HG03066 (cell line): Measurements from ENCODE around the gene C2orf76.

Experiments used
- ATAC-seq: cut with Tn5 transposase; IDR thresholded peaks from one replicate; pipeline ENCODE4 v1.9.1; 2021; ENCODE audit warnings: low read depth; ENCODE audit not compliant: unreplicated experiment

The C2orf76 gene

GRCh38 chr2:119267604-119268003 lies 99.0 kb downstream of the C2orf76 start:
- no peak for ATAC-seq

- ATAC-seq, result no peak
These were observed 100.5 kb downstream of the C2orf76 start for GRCh38 chr2:119266091-119266589.

DNA sequence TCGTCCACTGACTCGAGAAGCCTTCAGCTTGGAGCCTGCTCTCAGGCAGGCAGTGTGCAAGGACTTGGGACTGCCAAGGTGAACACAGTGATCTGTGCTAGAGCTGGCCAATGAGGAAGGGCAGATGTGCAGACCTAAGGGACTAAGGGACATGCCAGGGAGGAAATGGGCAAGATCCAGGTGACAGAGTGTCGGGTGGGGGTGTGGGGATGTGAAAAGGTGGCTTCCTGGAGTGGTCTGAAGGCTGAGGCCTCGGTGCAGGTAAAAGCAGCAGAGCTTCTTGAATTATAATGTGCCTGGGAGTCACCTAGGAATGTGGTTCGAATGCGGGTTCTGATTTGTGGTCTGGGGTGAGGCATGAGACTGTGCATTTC lies 101.0 kb downstream of the C2orf76 start:
- ATAC-seq, result peak; percentile 10

DNA sequence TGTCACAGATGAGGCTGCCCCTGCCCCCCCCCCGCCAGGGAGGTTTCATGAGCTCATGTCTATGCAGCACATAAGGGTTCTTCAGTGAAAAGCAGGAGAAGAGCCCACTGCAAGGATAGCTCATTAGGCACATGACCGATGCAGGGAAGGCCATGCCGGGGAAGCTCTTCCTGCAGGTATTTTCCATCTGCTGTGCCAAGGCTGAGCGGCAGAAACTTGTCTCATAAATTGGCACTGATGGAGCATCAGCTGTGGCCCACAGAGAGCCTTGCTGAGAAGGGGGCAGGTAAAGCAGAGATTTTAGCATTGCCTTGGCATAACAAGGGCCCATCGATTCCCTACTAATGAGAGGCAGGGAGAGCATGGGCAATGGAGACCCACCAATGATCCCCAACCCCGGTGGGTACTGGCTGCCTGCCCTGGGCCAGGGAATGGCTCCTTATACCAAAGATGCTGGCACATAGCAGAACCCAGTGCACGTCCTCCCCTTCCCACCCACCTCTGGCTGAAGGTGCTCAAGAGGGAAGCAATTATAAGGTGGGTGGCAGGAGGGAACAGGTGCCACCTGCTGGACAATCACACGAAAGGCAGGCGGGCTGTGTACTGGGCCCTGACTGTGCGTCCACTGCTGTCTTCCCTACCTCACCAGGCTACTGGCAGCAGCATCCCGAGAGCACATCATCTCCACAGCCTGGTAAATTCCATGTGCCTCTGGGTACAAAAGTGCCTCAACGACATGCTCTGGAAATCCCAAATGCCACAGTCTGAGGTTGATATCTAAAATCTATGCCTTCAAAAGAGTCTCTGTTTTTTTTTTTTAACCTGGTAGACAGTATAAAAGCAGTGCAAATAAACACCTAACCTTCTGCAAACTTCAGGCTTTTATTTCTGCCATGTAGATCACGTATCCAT lies 101.6 kb downstream of the C2orf76 start:
- peak; percentile 97 for ATAC-seq

DNA sequence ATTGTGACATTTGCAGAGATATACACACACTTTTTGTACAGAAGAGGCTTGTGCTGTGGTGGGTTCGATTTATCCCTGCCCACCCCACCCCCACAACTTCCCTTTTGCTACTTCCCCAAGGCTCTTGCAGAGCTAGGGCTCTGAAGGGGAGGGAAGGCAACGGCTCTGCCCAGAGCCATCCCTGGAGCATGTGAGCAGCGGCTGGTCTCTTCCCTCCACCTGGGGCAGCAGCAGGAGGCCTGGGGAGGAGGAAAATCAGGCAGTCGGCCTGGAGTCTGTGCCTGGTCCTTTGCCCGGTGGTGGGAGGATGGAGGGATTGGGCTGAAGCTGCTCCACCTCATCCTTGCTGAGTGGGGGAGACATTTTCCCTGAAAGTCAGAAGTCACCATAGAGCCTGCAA lies 103.0 kb downstream of the C2orf76 start:
- no peak for ATAC-seq

- no peak for ATAC-seq
These were observed 103.6 kb downstream of the C2orf76 start for GRCh38 chr2:119263025-119263424.

DNA sequence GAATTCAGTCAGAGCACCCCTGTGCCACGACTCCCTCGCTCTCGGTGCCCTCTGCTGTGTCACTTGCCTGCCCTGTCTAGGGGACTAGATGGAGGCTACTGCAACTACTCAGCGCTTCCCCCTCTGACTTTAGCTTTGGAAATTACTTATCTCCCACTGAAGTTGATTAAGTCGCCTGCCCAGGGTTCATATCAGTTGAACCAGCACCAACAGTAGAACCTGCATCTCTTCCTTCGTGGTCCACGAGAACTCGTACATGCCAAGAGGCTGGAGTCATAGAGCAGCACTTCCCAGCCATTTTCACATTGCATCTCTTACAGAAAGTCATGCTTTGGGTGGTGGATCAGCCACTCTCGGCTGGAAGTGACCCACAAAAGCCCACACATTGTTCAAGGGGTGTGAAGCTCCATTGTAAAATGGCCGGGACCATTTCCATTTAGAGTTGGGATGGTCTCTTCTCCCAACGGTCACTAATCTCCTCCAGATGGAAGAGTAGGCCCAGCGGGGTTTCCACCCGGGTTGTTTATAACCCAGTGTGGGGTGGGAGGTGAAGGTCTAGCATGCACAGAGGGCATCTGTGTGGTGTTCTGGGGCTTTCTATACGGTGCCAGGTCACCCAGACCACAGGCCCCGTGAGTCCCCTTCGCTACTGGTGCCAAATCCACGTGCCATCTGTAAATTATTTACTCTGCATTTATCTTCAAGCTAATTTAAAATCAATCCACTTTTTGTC lies 105.0 kb downstream of the C2orf76 start:
- no peak for ATAC-seq

DNA sequence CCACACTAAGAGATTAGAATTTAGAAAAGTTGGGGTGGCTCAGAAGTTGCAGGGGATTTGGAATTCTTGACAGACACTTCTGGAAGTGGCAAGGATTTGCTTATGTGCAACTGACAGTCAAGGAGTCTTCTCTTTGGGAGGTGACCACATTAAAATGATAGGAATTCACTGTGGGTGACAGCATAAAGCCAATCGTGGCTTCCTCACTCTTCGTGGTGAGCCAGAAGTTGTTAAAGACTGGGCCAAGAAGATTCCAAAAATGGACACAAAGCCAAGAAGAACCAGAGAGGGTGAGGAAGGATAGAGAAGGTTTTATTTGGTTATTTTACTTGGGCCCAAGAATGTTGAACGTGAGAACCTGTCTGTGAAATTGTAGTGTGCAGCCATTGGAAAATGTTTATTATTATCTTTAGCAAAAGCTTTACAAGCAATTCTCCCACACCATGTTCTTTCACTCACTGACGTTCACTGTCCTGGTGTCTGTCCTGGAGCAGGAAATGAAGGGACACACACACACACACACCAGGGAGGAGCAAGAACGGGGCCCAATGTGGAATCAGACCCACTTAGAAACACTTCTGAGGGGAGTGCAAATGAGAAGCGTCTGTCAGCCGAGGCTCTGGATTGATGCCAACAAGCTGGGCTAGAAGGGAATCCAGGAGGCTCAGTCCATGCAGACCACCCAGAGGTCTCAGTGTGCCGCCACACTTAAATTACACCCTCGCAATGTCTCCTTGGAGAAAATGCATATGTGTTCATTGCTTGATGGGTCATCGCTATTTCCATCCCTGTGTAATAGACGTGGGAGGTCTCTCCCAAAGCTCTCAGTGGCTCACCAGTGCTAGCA lies 105.8 kb downstream of the C2orf76 start:
- ATAC-seq, result no peak

DNA sequence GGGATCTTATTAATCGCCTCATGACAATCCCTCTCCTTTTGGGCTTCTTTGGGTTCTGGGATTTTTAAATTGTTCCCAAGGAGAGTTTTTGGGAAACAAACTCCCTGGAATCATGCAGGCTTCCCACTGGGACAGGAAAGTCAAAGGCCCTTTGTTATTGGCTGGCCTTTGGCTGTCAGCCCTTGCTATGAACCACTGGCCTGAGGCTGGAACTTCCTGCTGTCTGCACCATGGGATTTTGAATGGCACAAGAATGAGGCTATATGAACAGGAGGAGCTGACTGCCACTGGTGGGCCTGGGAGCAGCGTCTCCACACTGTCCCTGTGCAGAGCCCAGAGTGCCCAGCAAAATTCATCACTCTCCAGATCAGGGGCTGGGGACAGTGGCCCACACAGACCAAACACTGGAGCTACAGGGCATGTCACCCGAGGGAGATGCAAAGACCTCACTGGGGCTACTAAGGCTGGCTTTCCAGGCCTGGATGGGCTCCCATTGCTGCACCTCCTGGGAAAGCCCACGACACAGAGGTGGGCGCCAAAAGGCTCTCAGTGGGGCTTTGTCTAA lies 107.3 kb downstream of the C2orf76 start:
- ATAC-seq, result no peak

- ATAC-seq, result no peak
These were observed 109.4 kb downstream of the C2orf76 start for GRCh38 chr2:119257198-119257597.

- ATAC-seq, result no peak
These were observed 110.1 kb downstream of the C2orf76 start for GRCh38 chr2:119256582-119256921.

- ATAC-seq, result no peak
These were observed 110.7 kb downstream of the C2orf76 start for GRCh38 chr2:119255760-119256581.

DNA sequence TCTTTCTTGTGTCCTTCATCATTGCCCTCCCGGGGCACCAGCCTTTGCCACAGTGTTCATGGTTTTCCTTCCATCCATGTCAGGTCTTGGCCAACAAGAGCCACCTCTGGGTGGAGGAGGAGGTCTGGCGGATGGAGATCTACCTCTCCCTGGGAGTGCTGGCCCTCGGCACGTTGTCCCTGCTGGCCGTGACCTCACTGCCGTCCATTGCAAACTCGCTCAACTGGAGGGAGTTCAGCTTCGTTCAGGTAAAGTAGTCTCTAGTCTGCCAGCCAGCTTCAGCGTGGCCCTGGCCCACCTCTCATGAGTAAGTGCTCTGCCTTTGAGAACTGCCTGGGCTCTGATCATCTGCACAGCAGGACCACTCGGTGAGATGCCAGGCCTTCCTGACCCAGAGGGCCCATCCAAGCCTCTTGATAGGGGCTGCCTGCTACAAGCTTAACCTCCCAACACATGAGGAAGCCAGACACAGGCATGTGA lies 112.0 kb downstream of the C2orf76 start:
- ATAC-seq, result no peak

DNA sequence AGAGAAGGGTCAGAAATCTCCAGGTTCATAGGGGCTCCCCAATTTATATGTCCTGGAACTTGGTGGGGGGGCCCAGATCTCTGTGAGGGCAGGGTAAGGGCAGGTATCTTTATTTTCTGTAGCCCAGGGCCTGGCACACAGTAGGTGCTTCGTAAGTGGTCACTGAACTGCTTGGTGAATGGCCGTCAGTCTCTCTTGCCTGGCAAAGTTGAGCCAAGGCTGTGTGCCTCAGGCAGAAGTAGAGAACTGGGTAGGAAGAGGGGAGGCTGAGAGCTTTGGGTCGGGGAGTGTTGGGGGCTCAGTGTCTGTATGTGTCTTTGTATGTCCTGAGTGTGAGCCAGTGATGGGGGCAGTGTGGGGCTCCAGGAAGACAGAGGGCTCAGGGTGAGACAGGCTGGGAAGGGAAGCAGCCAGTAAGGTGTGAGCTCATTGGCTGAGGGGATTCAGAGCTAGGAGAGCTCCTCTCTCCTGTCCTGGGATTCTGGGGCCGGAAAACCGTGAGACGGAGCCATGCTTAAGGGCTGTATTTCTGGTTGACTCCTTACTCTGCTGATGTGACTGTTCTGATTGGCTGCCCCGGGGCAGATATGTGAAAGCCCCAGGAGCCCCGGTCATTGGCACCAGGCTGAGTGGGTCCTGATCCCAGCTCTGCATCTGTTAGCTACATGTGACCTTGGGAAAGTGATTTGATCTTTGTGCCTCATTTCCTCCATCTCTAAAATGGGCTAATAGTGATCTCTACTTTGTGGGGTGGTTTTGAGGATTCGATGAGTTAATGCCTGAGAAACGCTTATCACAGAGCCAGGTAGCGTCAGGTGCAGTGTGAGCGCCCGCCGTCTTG lies 112.7 kb downstream of the C2orf76 start:
- no peak for ATAC-seq

DNA sequence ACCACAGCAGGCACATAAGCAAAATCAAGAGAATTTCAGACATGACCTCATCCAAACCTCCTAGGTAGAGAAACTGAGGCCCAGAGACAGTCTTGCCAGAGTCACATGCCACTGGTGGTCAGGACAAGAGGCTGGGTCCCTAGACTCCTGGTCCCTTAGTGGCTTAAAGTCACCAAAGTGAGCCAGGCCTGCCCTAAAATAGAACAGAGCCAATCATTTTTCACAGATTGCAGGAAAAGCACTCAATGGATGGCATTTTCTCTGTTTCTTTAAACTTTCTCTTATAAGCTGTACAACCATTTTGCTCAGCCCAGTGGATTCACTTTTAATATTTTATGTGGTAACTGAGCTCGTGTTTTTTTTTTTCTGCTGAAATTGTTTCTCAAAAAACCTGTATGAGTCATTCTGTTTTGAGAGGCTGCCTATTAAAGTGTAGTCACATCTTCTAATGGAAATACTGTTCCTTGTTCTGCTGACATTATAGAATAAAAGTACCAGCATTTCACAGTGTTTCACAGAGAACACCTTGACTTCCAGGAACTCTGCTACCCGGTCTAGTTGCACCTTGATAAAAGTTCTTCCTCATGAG lies 113.4 kb downstream of the C2orf76 start:
- ATAC-seq, result no peak
